ENCODE data around the gene JARID2.

GRCh38 chr6:15436451-15436850, 190.6 kb downstream of the JARID2 start:
- TF ChIP-seq CTCF (IDR thresholded peaks at IDR 0.05) (no peak), POLR2AphosphoS5 (IDR thresholded peaks at IDR 0.05) (no peak), POLR2A (IDR thresholded peaks at IDR 0.05) (no peak)

Data from suprapubic skin (tissue), 4 donors.